Stimulated activated CD8-positive, alpha-beta memory T cell treated with anti-CD3 and anti-CD28 coated beads, Interleukin-4, amount 100 ng/mL, for 48 hours (primary cell): ENCODE results near the gene MAGI2.

ENCODE experiments used
- DNase-seq: peaks from one replicate; pipeline ENCODE4 v3.0.0-alpha.2; 2020

MAGI2 gene

DNA sequence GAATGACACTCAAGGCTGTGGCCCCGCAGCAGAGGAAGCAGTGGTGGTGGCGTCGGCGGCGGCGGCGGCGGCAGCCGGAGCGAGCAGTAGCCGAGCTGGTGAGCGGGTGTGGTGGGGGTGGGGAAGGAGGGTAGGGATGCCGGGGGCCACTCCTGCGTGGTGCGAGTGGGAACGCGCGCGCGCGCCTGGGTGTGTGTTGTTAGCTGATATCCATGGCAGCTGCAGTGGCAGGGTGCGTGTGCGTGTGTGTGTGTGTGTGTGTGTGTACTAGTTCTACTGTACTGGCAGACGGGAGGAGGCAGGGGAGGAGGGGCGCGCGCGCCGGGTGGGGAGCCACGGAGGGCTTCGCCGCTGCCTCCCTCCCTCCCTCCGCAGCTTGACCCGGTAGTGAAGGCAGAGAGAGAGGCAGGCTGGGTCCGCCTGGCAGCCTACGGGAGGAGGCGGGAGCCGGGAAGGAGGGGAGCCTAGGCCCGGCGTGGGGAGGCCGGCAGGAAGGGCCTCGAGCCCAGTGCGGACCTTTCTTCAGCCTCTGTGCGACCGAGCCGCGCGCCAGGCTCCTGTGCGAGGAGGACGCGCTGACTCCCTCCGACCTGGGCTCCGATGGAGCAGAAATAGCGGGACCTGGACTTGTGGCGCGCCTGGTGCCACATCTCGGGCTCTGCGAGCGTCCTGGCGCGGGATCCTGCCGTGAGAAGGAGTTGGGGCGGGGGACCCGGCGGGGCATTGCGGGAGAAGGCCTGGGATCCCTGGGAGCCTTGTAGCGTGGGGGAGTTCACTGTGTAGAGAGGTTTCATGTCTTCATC, at the start of gene MAGI2:
MAGI2 (minus strand) TSS at position 110 of the 803 bp plus-strand sequence. CDS start 347 bp downstream, outside the sequence.
- peak; percentile 29 for DNase-seq

DNA sequence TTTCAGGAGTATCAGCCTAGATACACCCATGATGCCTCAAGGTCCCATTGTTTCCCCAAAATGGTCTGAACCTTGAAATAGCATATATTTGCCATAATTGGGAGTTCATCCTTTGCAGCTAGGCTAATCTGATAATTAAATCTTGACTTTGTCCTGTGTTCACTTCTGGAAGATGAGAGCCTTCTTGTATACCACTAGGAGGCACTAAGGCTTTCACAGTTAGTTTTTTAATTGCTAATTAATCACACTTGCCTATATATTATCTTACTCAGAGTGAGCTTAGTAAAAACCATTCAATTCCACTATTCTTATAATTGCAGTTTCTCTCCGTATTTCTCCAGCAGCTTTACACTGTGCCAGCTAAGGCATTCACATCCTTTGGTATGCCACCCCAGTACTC, 48.7 kb upstream of the MAGI2 start:
- no peak for DNase-seq

DNA sequence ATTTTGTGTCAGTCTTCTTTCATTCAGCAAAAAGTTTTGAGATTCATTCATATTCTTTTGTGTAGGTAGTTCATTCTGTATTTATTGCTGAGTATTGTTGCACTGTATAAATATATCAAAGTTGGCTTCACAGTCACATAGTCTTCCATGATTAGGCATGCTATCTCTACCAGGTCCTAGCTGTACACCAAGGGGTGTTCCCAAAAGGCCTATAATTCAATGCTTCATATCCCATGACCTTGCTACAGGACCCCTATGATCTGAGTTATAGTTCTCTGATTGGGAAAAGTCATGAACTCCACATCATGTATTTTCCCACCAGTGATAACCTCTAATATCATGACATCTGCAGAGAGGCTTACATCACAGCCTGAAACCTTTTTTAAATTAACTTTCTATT, 47.3 kb upstream of the MAGI2 start:
- DNase-seq, result no peak

DNA sequence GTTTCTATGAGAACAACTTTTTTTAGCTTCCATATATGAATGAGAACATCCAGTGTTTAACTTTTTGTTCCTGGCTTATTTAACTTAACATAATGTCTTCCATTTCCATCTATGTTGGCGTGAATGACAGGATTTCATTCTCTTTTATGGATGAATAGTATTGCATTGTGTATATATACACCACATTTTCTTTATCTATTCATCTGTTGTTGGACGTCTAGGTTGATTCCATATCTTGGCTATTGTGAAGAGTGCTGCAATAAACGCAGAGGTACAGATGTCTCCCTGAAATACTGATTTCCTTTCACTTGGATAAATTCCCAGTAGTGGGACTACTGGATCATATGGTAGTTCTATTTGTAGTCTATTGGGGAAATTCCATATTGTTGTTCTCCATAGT, 44.3 kb upstream of the MAGI2 start:
- no peak for DNase-seq

DNA sequence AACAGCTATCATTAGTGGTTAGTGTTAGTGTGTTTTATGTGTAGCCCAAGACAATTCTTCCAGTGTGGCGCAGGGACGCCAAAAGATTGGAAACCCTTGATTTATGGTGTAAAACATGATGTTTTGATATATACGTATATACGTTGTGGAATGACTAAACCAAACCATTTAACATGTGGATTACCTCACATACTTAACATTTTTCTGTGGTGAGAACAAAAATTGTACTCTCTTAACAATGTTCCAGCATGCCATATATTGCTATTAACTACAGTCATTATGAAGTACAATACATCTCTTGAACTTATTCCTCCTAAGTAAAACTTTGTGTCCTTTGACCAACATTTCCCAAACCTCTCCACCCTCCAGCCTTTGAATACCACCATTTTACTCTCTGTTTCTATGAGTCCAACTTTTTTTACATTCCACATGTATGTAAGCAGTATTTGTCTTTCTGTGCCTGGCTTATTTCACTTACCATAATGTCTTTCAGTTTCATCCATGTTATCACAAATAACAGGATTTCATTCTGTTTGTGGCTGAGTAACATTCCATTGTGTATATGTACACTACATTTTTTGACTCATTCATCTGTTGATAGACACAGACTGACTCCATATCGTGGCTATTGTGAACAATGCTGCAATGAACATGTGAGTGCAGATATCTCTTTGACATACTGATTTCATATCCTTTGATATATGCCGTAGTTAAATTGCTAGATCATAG, 42.2 kb upstream of the MAGI2 start:
- no peak for DNase-seq

DNA sequence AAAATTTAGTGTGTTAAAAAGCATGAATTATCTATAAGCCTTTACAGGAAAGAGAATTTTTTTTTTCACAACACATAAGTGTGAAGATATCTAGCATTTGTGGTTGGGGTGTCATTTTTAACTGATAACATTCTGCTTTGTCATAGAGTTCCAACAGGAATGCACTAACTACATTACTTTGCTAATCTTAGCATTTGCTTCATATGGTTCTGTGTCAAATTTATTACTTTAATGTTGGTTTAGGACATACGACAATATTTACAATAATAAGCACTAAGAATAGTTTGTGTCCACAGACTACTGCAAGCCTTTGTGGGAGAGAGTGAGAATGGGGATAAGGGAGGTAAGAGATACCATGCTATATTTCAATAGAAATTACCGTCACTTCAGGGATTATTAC, 40.6 kb upstream of the MAGI2 start:
- no peak for DNase-seq

- DNase-seq, result no peak
Measured at GRCh38 chr7:79489371-79489770, 35.9 kb upstream of the MAGI2 start.

GRCh38 chr7:79478386-79478785, 24.9 kb upstream of the MAGI2 start:
- DNase-seq, result no peak

DNA sequence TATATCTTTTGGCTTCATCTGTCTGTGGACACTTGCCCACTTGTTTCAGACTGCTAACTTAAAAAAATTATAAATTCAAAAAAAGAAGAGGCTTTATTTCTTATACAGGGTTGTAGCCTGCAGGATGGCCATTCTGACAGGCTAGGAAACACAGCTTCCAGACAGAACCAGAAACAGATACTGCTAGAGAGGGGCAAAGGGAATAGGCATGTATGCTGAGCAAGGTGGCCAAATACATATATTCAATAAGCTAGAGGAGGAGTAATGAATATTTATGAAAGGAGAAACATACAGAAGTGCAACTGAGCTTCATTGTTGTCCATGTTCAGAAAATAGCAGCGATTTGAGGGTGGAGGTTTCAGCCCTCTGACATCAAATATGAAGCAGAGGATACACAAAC, 22.0 kb upstream of the MAGI2 start:
- no peak for DNase-seq

DNA sequence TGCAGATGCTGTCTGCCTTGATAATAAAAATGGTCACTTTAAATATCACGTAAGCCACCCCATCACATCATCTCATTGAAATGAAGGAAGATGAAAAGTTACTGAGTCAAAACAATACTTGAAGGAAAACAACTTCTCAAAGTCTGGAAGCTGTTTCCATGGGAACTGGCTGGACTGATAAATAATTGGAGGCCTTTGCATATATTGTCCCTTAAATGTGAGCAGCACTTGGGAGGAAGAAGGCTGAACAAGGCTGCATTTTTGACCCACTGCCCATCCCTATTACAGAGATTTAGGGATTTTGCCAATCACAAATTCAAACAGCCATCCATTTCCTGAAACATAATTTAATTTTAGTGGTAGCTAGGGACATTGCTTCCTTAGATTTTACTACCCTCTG, 18.2 kb upstream of the MAGI2 start:
- no peak for DNase-seq

GRCh38 chr7:79471283-79471682, 17.8 kb upstream of the MAGI2 start:
- DNase-seq, result no peak

- DNase-seq, result no peak
Measured at GRCh38 chr7:79465551-79465950, 12.1 kb upstream of the MAGI2 start.

GRCh38 chr7:79464051-79464450, 10.6 kb upstream of the MAGI2 start:
- DNase-seq, result no peak

- DNase-seq, result no peak
Measured at GRCh38 chr7:79462390-79462789, 8.9 kb upstream of the MAGI2 start.

- no peak for DNase-seq
Measured at GRCh38 chr7:79461660-79462059, 8.2 kb upstream of the MAGI2 start.

GRCh38 chr7:79459381-79459780, 5.9 kb upstream of the MAGI2 start:
- no peak for DNase-seq

DNA sequence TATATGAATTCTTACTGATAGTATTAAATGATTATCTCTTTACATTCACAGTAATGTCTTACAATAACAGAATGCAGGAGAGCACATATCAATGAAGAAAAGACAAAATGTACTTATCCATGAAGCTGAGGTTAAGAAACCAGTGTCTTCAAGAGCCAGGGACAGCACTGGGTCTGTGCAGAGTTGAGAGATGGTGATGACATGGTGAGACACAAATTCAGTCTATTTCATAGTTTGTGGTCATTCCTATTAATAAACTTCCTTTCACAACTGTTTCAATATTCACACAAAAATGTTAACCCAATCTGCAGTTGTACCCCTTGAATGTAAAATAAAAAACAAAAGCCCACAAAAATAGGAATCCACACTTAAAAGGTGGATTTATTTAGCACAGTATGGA, 5.3 kb upstream of the MAGI2 start:
- no peak for DNase-seq

GRCh38 chr7:79455173-79455790, 1.8 kb upstream of the MAGI2 start:
- DNase-seq, result no peak

DNA sequence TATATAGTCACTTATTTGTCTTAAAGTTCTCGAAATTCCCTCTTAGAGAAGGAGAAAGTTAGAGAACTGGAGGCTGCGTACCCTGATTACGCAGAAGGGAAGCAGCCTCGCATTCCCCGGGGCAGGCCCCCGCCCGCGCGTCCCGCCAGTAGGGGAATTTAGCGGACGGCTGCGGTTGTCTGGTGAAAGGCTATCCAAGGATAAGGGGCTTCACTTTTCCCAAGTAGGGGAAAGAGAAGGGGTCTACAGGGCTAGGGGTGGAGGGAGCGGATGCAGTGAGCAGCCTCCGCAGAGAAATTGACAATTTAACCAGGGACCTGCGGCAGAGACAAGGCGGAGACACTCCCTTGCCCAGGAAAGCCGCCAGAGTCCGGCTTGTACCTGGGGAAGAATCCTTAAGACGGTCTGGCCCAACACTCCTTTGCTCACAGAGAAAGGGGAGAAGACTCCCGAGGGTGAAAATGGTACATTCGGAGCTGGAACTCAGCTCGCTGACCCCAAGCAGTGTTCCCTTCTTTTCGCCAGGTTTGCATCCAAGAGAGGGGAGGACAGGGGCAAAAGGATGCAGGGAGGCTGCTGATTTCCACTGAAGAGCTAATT, 994 bp upstream of the MAGI2 start:
- no peak for DNase-seq

DNA sequence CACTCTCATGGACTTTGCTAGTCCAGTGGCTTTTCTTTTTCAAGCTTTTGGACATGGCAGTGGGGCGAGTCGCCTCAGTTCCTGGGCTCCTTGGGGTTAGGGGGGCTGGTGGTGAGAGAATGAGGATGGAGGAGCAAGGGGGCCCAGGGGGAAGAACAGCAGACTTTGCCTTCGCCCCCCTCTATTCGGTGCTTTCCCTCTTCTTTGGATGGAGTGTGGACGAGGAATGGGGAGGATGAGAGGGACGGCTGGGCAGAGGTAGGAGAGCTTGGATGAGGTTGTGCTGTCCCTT, 255 bp downstream of the MAGI2 start:
- DNase-seq, result no peak

DNA sequence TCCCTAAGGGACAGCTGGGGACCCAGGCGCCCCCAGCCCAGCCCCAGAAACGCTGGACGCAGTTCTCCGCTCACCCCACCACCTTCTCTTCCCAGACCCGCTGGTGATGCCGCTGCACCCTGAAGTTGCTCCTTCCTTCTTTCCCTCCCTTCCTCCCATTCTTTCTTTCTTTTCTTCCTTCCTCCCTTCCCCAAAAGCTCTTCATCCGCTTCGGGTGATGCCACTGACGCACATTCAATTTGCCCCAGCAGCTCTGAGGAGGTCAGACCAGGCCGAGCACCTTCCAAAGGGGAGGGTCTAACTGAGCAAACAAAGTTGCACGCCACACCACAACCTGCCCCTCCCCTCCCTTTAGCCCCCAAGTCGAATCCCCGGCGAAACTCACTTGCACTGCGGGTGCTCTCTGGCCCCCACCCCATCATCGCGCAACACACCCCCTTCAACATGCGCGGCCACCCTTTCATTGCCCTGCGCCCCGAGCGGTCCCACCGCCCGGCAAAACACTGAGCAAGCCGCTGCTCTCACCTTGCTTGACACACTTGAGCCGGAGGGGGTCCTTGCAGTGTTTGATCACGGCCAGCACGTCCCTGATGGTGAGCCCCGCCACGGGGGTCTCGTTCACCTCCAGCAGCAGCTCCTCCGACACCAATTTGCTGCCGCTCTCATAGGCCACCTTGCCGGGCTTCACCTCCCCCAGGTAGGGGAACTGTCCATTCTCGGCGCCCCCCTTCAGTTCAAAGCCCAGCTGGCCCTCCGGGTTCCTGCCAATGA, 787 bp downstream of the MAGI2 start:
- DNase-seq, result no peak

DNA sequence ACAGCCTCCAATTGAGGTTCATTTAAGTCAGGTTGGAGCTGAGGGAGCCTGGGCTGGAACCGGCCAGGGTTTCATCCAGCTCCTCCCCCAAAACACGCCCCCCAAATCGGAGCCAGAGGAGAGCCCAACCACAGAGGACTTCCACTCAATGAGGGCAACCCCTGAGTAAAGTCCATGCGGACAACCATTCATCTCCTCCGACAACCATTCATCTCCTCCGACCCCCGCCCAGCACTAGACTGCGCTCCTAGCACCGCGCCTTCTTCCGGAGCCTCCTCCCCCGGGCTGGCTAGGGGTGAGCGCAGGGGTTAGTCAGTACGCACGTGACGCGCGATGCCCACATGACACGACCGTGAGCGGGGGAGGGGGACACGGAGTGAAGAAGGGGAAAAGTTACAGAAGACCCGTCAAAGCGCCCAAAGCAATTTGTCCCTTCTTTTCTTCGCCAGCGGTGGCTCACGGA, 1.4 kb downstream of the MAGI2 start:
- peak; percentile 63 for DNase-seq

- no peak for DNase-seq
Measured at GRCh38 chr7:79451580-79451979, 1.9 kb downstream of the MAGI2 start.
